ENCODE measurements around the gene SWAP70.

Gene SWAP70

GRCh38 chr11:9747229-9747628 lies 83.4 kb downstream of the SWAP70 start:
- H3K4me2 ChIP-seq (ENCODE audit: low read depth, low read length, poor library complexity, severe bottlenecking): no peak overlapping the region
- H3K9ac ChIP-seq (ENCODE audit: low read depth, low read length, poor library complexity, severe bottlenecking): no peak overlapping the region
- no peaks in the 10 kb centered on the region for H4K20me1 ChIP-seq (ENCODE audit: insufficient read depth, low read length, poor library complexity, severe bottlenecking)
- H3K4me1 ChIP-seq (ENCODE audit: insufficient read depth, low read length, poor library complexity, severe bottlenecking): peaks cover 12% of the 10 kb centered on the region
- peaks cover 4% of the 10 kb centered on the region; the same call in 1 of the 2 replicates for H3K9me3 ChIP-seq (ENCODE audit: insufficient read depth, low read depth, low read length)
- H3K4me3 ChIP-seq (ENCODE audit: low read length, poor library complexity, severe bottlenecking): no peak overlapping the region
- H3K36me3 ChIP-seq (ENCODE audit: insufficient read depth, low read length): peaks cover 9% of the 10 kb centered on the region; the same call in 1 of the 2 replicates
- TF ChIP-seq EZH2phosphoT487 (IDR thresholded peaks at IDR 0.05; ENCODE audit: borderline replicate concordance) (no peak), CTCF (conservative IDR thresholded peaks at IDR 0.05; ENCODE audit: low read length) (no peak)
- no peaks in the 10 kb centered on the region for H3K9me2 ChIP-seq (replicated peaks; ENCODE audit: low read depth, low read length)
- no peak overlapping the region for H2AFZ ChIP-seq (ENCODE audit: low read length)
- H3F3A ChIP-seq (ENCODE audit: low read depth): no peaks in the 10 kb centered on the region
- H3K79me2 ChIP-seq (ENCODE audit: insufficient read depth, low read length): no peaks in the 10 kb centered on the region
- no peaks in the 10 kb centered on the region for H3K27me3 ChIP-seq (ENCODE audit: insufficient read depth, low read length, poor library complexity, severe bottlenecking)

- Histone ChIP-seq H3K27me3 (ENCODE audit: insufficient read depth, low read length, poor library complexity, severe bottlenecking) (no peaks in the 10 kb centered on the region), H3K9ac (ENCODE audit: low read depth, low read length, poor library complexity, severe bottlenecking) (no peak overlapping the region), H3K4me2 (ENCODE audit: low read depth, low read length, poor library complexity, severe bottlenecking) (no peak overlapping the region), H3K4me3 (ENCODE audit: low read length, poor library complexity, severe bottlenecking) (no peak overlapping the region), H3K9me3 (ENCODE audit: insufficient read depth, low read depth, low read length) (peaks cover 4% of the 10 kb centered on the region; the same call in 1 of the 2 replicates), H3K9me2 (replicated peaks; ENCODE audit: low read depth, low read length) (no peaks in the 10 kb centered on the region), H3K4me1 (ENCODE audit: insufficient read depth, low read length, poor library complexity, severe bottlenecking) (peaks cover 12% of the 10 kb centered on the region), H3K36me3 (ENCODE audit: insufficient read depth, low read length) (peaks cover 8% of the 10 kb centered on the region; the same call in 1 of the 2 replicates), H3F3A (ENCODE audit: low read depth) (no peaks in the 10 kb centered on the region), H4K20me1 (ENCODE audit: insufficient read depth, low read length, poor library complexity, severe bottlenecking) (no peaks in the 10 kb centered on the region), H3K79me2 (ENCODE audit: insufficient read depth, low read length) (no peaks in the 10 kb centered on the region), H2AFZ (ENCODE audit: low read length) (no peak overlapping the region)
- no peak for TF ChIP-seq CTCF (conservative IDR thresholded peaks at IDR 0.05; ENCODE audit: low read length)
- no peak for TF ChIP-seq EZH2phosphoT487 (IDR thresholded peaks at IDR 0.05; ENCODE audit: borderline replicate concordance)
Measured at GRCh38 chr11:9747828-9748227, 84.0 kb downstream of the SWAP70 start.

GRCh38 chr11:9748361-9748970 lies 84.6 kb downstream of the SWAP70 start:
- H3K79me2 ChIP-seq (ENCODE audit: insufficient read depth, low read length): no peaks in the 10 kb centered on the region
- peaks cover 4% of the 10 kb centered on the region; the same call in 1 of the 2 replicates for H3K9me3 ChIP-seq (ENCODE audit: insufficient read depth, low read depth, low read length)
- H3K9ac ChIP-seq (ENCODE audit: low read depth, low read length, poor library complexity, severe bottlenecking): no peak overlapping the region
- H3K4me1 ChIP-seq (ENCODE audit: insufficient read depth, low read length, poor library complexity, severe bottlenecking): peaks cover 12% of the 10 kb centered on the region
- H4K20me1 ChIP-seq (ENCODE audit: insufficient read depth, low read length, poor library complexity, severe bottlenecking): no peaks in the 10 kb centered on the region
- H2AFZ ChIP-seq (ENCODE audit: low read length): no peak overlapping the region
- no peak overlapping the region for H3K4me2 ChIP-seq (ENCODE audit: low read depth, low read length, poor library complexity, severe bottlenecking)
- no peaks in the 10 kb centered on the region for H3K27me3 ChIP-seq (ENCODE audit: insufficient read depth, low read length, poor library complexity, severe bottlenecking)
- H3K9me2 ChIP-seq (replicated peaks; ENCODE audit: low read depth, low read length): no peaks in the 10 kb centered on the region
- peak; percentile 94 for TF ChIP-seq CTCF (conservative IDR thresholded peaks at IDR 0.05; ENCODE audit: low read length)
- no peak for TF ChIP-seq EZH2phosphoT487 (IDR thresholded peaks at IDR 0.05; ENCODE audit: borderline replicate concordance)
- H3F3A ChIP-seq (ENCODE audit: low read depth): no peaks in the 10 kb centered on the region
- no peak overlapping the region for H3K4me3 ChIP-seq (ENCODE audit: low read length, poor library complexity, severe bottlenecking)
- peaks cover 8% of the 10 kb centered on the region; the same call in 1 of the 2 replicates for H3K36me3 ChIP-seq (ENCODE audit: insufficient read depth, low read length)
